Dermis lymphatic vessel endothelial cell (primary cell): ENCODE measurements around the gene DUSP22. TPM values are rescaled to one million over a fixed set of nuclear protein-coding genes. Genes with fewer than 3 reads are reported as not detected.

Experiments used
- total RNA-seq: library from RNA; depleted of rRNA; stranded (reverse); fragments of >200 nt; gene quantifications from 2 replicates; pipeline ENCODE4 v1.2.1, GENCODE V29; 2014

The DUSP22 gene
- 34.3 and 35.1 TPM in 2 replicates for total RNA-seq

GRCh38 chr6:291697-292505, at the start of gene DUSP22:
Gene DUSP22 (plus strand): TSS chr6:292487. CDS start chr6:292540, 53 bp downstream.

GRCh38 chr6:391559-392440, 99.5 kb downstream of the DUSP22 start, which contains the start of gene IRF4:
Gene IRF4 (plus strand): TSS chr6:391752. CDS start chr6:393153, 1,401 bp downstream.

Other genes with a start within 250 kb of the DUSP22 start
- not detected in 2 replicates for gene IRF4, start 99.3 kb downstream of the DUSP22 start, total RNA-seq